GM12801 (cell line): ENCODE results near the gene PBXIP1.

Experiments
- CTCF ChIP-seq: IDR thresholded peaks from one replicate; pipeline ENCODE4 v1.5.1; 2011; ENCODE audit warnings: control low read depth; ENCODE audit not compliant: insufficient read length; ENCODE audit errors: extremely low read depth

PBXIP1 gene

GRCh38 chr1:154895798-154896197, 60.1 kb downstream of the PBXIP1 start:
- no peak for TF ChIP-seq CTCF
